Trophoblast cell (in vitro differentiated cells and primary cell): ENCODE results near the gene FAM83F.

ENCODE experiments used
- DNase-seq, 2 donors: peaks; one replicate each; pipeline ENCODE4 v3.0.0-alpha.2; 2016
- H2AFZ ChIP-seq: 2 replicates; pipeline ENCODE4 v1.6.1; 2013; ENCODE audit warnings: low read length, moderate library complexity, mild to moderate bottlenecking; ENCODE audit not compliant: insufficient read depth, poor library complexity
- H2AK5ac ChIP-seq: 2 replicates; pipeline ENCODE4 v1.6.1; 2013; ENCODE audit warnings: mild to moderate bottlenecking, low read length
- H2BK120ac ChIP-seq: 2 replicates; pipeline ENCODE4 v1.6.1; 2013; ENCODE audit warnings: low read length, mild to moderate bottlenecking, moderate library complexity; ENCODE audit not compliant: insufficient read depth, poor library complexity
- H2BK12ac ChIP-seq: 2 replicates; pipeline ENCODE4 v1.6.1; 2013; ENCODE audit warnings: mild to moderate bottlenecking, low read length, moderate library complexity
- H2BK5ac ChIP-seq: 2 replicates; pipeline ENCODE4 v1.6.1; 2013; ENCODE audit warnings: low read length, low read depth, moderate library complexity, mild to moderate bottlenecking; ENCODE audit not compliant: poor library complexity
- H3K14ac ChIP-seq: 2 replicates; pipeline ENCODE4 v1.6.1; 2013; ENCODE audit warnings: mild to moderate bottlenecking, low read length
- H3K18ac ChIP-seq: 2 replicates; pipeline ENCODE4 v1.6.1; 2013; ENCODE audit warnings: mild to moderate bottlenecking, low read length
- H3K23ac ChIP-seq: 2 replicates; pipeline ENCODE4 v1.6.1; 2013; ENCODE audit warnings: low read length
- H3K27ac ChIP-seq: 2 replicates; pipeline ENCODE4 v1.5.1; 2013; ENCODE audit warnings: low read depth, mild to moderate bottlenecking, inconsistent platforms, low read length, moderate library complexity
- H3K27me3 ChIP-seq: 2 replicates; pipeline ENCODE4 v1.6.1; 2013; ENCODE audit warnings: inconsistent platforms, mild to moderate bottlenecking, low read length, moderate library complexity; ENCODE audit not compliant: insufficient read depth
- H3K36me3 ChIP-seq, 2 experiments: 1 replicate in 1 of 2; 2 replicates in 1 of 2; pipeline ENCODE4 v1.6.1; 2013; ENCODE audit warnings: low read length in 2 of 2, mild to moderate bottlenecking in 2 of 2, moderate library complexity in 1 of 2; ENCODE audit not compliant: insufficient read depth in 2 of 2, control insufficient read depth in 1 of 2
- H3K4ac ChIP-seq: 2 replicates; pipeline ENCODE4 v1.6.1; 2013; ENCODE audit warnings: low read depth, mild to moderate bottlenecking, low read length, moderate library complexity
- H3K4me1 ChIP-seq, 2 experiments: 1 replicate in 1 of 2; 2 replicates in 1 of 2; pipeline ENCODE4 v1.6.1; 2013; ENCODE audit warnings: low read length in 2 of 2, mild to moderate bottlenecking in 2 of 2, moderate library complexity in 1 of 2; ENCODE audit not compliant: insufficient read depth in 2 of 2, control insufficient read depth in 1 of 2
- H3K4me2 ChIP-seq: 2 replicates; pipeline ENCODE4 v1.6.1; 2013; ENCODE audit warnings: inconsistent platforms, mild to moderate bottlenecking, low read length, moderate library complexity
- H3K4me3 ChIP-seq: 2 replicates; pipeline ENCODE4 v1.5.1; 2013; ENCODE audit warnings: mild to moderate bottlenecking, low read depth, low read length, inconsistent platforms
- H3K79me1 ChIP-seq: one replicate; pipeline ENCODE4 v1.6.1; 2013; ENCODE audit warnings: low read length
- H3K79me2 ChIP-seq: 2 replicates; pipeline ENCODE4 v1.6.1; 2013; ENCODE audit warnings: low read length, mild to moderate bottlenecking; ENCODE audit not compliant: control insufficient read depth, insufficient read depth, poor library complexity
- H3K9ac ChIP-seq: 2 replicates; pipeline ENCODE4 v1.6.1; 2013; ENCODE audit warnings: mild to moderate bottlenecking, low read length
- H3K9me3 ChIP-seq: 2 replicates; pipeline ENCODE4 v1.6.1; 2013; ENCODE audit warnings: low read depth, mild to moderate bottlenecking, control low read depth, inconsistent platforms, low read length; ENCODE audit not compliant: insufficient read depth
- H4K12ac ChIP-seq: 2 replicates; pipeline ENCODE4 v1.6.1; 2013; ENCODE audit warnings: low read depth, mild to moderate bottlenecking, low read length, moderate library complexity
- H4K8ac ChIP-seq: 2 replicates; pipeline ENCODE4 v1.6.1; 2013; ENCODE audit warnings: low read depth, mild to moderate bottlenecking, low read length, moderate library complexity
- H4K91ac ChIP-seq: one replicate; pipeline ENCODE4 v1.6.1; 2013; ENCODE audit warnings: low read depth, mild to moderate bottlenecking, low read length, moderate library complexity
- WGBS: extraction: QIAGEN DNeasy Blood & Tissue Kit; methylation state at CpG from one replicate; pipeline ENCODE4 v1.1.7; 2013; ENCODE audit warnings: missing lambda C conversion rate; ENCODE audit not compliant: insufficient read length, insufficient coverage; ENCODE audit errors: extremely low coverage; 5-methylcytosine and 5-hydroxymethylcytosine counted together

Gene FAM83F

DNA sequence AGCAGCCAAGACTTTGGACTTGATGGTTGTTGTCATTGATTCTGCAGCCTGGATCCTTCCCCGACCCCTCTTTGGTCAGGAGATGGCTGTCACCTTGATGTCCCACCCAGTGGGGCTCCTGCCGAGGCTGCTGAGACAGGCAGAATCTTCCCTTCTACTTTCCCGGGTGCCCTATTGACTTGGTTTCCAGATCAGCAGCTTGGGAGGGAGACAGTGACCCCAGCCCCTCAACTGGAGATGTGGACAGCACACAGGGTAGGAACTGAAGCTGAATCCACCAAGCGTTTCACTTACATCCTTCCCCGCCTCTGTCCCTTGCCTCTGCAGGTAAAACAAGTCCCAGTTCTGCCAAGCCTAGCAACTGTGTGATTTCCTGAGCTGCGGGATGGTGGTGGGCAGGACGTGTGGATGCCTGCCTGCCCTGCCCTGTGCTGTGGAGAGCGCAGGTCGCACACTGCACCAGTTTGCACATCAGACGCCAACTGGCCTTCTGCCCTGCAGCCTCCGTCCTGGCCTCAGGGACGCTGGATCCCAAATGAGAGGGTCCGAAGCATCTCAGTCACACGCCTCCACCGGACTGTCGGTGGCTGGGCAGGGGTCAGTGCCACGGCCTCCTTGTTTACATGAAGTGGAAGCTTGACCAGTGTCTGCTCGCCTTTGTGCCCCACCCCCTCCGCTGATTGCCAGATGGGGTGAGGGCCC, 34.6 kb downstream of the FAM83F start:
- Histone ChIP-seq H3K4me1 (no peaks in the 10 kb centered on the region), H3K4me2 (no peak overlapping the region), H3K4ac (no peak overlapping the region), H4K8ac (no peak overlapping the region), H3K27ac (no peak overlapping the region), H4K91ac (no peak overlapping the region), H3K9ac (no peak overlapping the region), H3K4me3 (no peak overlapping the region), H3K79me1 (no peaks in the 10 kb centered on the region), H3K36me3 (no peaks in the 10 kb centered on the region), H3K23ac (no peak overlapping the region), H2BK12ac (no peak overlapping the region), H3K9me3 (peaks cover 1% of the 10 kb centered on the region), H2BK120ac (no peak overlapping the region), H2AFZ (no peak overlapping the region), H3K79me2 (no peaks in the 10 kb centered on the region), H3K27me3 (no peaks in the 10 kb centered on the region), H3K14ac (no peak overlapping the region), H4K12ac (no peak overlapping the region), H2BK5ac (no peak overlapping the region), H2AK5ac (no peak overlapping the region), H3K18ac (no peak overlapping the region)
- DNase-seq, result no peak
- no CpG with 5 or more reads among the region's 19 CpGs for WGBS

DNA sequence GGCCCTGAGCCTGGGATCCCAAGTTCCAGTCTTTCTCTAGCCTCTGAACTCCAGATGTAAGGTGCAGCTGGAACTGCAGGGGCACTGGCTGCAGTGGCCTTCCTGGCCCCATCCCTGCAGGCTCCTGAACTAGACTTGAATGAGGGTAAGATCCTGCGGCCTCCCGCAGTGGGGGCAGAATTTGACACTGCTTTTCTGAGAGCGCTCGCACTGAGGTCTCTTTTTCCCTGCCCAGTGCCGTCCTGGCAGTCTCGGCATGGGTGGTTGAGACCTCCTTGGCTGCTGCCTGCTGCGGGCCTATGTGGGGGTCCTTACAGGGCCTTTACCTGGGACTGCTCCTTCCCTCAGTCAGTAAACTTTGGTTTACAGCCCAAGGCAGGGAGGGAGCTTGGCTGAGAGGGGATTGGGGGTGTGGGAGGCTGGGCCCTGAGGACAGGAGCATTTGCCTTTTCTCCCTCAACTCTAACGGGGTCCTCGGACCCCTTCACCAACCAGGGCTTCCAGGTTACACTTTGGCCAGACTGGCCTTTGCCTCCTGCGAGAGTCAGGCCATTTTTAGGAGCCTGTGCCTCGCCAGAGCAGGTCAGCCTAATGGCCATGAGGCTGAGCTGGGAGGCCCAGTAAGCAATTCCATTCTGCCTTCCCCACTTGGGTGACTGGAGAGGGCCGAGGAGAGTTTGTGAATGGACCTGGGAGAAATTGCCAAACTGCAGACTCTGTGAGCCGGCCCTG, 35.4 kb downstream of the FAM83F start:
- no peak overlapping the region for H3K9ac ChIP-seq
- no peak overlapping the region for H2AK5ac ChIP-seq
- no peak overlapping the region for H2BK5ac ChIP-seq
- no peak overlapping the region for H3K14ac ChIP-seq
- no peaks in the 10 kb centered on the region for H3K27me3 ChIP-seq
- H3K79me1 ChIP-seq, result no peaks in the 10 kb centered on the region
- no peak overlapping the region for H4K91ac ChIP-seq
- no peak overlapping the region for H4K8ac ChIP-seq
- H3K23ac ChIP-seq, result no peak overlapping the region
- H2BK120ac ChIP-seq, result no peak overlapping the region
- H2BK12ac ChIP-seq, result no peak overlapping the region
- H3K18ac ChIP-seq, result no peak overlapping the region
- H2AFZ ChIP-seq, result no peak overlapping the region
- no CpG with 5 or more reads among the region's 13 CpGs for WGBS
- H3K4ac ChIP-seq, result no peak overlapping the region
- no peaks in the 10 kb centered on the region for H3K36me3 ChIP-seq
- H3K79me2 ChIP-seq, result no peaks in the 10 kb centered on the region
- peaks cover 1% of the 10 kb centered on the region for H3K9me3 ChIP-seq
- no peak for DNase-seq
- H3K27ac ChIP-seq, result no peak overlapping the region
- no peak overlapping the region for H3K4me2 ChIP-seq
- H3K4me1 ChIP-seq, result no peaks in the 10 kb centered on the region
- H4K12ac ChIP-seq, result no peak overlapping the region
- no peak overlapping the region for H3K4me3 ChIP-seq

DNA sequence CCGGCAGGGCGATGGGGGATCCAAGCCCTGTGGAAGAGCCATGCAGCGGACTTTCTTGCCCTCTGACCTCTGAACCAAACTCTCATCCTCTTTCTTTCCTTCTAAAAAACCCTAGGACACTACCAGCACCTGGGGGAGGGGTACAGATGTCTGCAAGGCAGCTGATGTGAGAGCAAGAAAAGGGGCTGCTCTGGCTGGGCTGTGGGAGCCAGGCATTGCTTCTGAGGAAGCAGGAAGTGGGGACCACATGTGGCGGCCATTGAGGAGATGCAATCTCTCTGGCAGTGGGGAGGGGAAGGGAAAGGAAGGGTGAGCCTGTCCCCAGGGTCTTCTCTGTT, 36.0 kb downstream of the FAM83F start:
- Histone ChIP-seq H3K9ac (no peak overlapping the region), H4K91ac (no peak overlapping the region), H3K27me3 (no peaks in the 10 kb centered on the region), H2AFZ (no peak overlapping the region), H3K4me3 (no peak overlapping the region), H3K79me1 (no peaks in the 10 kb centered on the region), H2BK5ac (no peak overlapping the region), H3K27ac (no peak overlapping the region), H2BK120ac (no peak overlapping the region), H3K14ac (no peak overlapping the region), H4K12ac (no peak overlapping the region), H3K4me1 (no peaks in the 10 kb centered on the region), H2AK5ac (no peak overlapping the region), H3K36me3 (no peaks in the 10 kb centered on the region), H3K4me2 (no peak overlapping the region), H3K79me2 (no peaks in the 10 kb centered on the region), H3K9me3 (peaks cover 1% of the 10 kb centered on the region), H3K4ac (no peak overlapping the region), H3K18ac (no peak overlapping the region), H4K8ac (no peak overlapping the region), H2BK12ac (no peak overlapping the region), H3K23ac (no peak overlapping the region)
- WGBS, result no CpG with 5 or more reads among the region's 4 CpGs
- DNase-seq, result no peak

DNA sequence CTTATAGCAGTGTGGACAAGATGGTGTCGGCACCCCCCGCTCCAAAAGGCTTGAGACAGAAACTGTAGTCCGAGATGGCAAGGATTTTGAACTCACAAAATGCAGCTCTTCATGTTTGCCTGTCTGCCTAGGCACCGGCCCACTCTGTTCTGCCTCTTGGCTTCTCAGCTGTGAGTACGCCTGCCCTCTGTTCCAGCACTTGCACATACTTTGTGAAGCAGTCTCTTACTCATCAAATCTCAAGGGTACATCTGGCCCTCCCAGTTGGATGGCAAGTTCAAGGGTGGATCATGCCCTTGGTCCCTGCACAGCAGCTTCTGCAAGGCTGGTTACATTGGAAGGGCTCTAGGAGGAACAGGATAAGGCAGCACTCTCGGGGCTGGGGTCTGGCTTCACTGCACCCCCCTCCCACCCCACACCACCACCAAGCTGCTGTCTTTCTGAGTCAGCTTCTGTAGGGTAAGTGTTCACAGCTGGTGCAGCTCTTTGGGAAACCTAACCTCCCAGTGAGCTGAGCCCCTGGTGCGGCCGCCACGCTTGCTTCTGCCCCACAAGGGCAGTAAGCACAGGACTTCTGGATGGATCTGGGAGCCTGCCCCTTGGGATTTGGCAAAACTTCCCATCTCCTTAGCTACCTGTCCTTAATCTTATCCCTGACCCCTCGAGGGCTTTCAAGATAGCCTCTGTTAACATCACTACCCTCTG, 37.2 kb downstream of the FAM83F start:
- Histone ChIP-seq H3K14ac (no peak overlapping the region), H2AK5ac (no peak overlapping the region), H3K23ac (no peak overlapping the region), H4K91ac (no peak overlapping the region), H3K4me3 (no peak overlapping the region), H3K36me3 (no peaks in the 10 kb centered on the region), H3K18ac (no peak overlapping the region), H4K12ac (no peak overlapping the region), H2BK5ac (no peak overlapping the region), H3K4me2 (no peak overlapping the region), H3K9me3 (peaks cover 1% of the 10 kb centered on the region), H3K27ac (no peak overlapping the region), H4K8ac (no peak overlapping the region), H2BK120ac (no peak overlapping the region), H2BK12ac (no peak overlapping the region), H3K4ac (no peak overlapping the region), H3K9ac (no peak overlapping the region), H3K79me1 (no peaks in the 10 kb centered on the region), H3K27me3 (no peaks in the 10 kb centered on the region), H3K4me1 (no peaks in the 10 kb centered on the region), H3K79me2 (no peaks in the 10 kb centered on the region), H2AFZ (no peak overlapping the region)
- no peak for DNase-seq
- WGBS, result no CpG with 5 or more reads among the region's 10 CpGs
